ENCODE measurements around the gene USH2A. TPM values are rescaled to one million over a fixed set of nuclear protein-coding genes. Genes with fewer than 3 reads are reported as not detected.

Gene USH2A
- total RNA-seq, 2 donors from 2014 or later = not detected

- Mint-ChIP-seq H3K27me3 (no peaks in the 10 kb centered on the region), H3K27ac (no peak overlapping the region), H3K9me3 (peaks cover 6% of the 10 kb centered on the region), H3K4me1 (ENCODE audit: low read depth in 2 of 2) (no peaks in the 10 kb centered on the region), H3K36me3 (peaks cover 4% of the 10 kb centered on the region), H3K4me3 (no peak overlapping the region)
- DNase-seq (ENCODE audit: low spot score) (no peak), ATAC-seq (no peak)
These were observed 753.3 kb downstream of the USH2A start for GRCh38 chr1:215669806-215670491.

- DNase-seq (ENCODE audit: low spot score) = no peak
- no peaks in the 10 kb centered on the region for H3K4me1 Mint-ChIP-seq (ENCODE audit: low read depth in 2 of 2)
- ATAC-seq = no peak
- H3K9me3 Mint-ChIP-seq = peaks cover 6% of the 10 kb centered on the region
- no peaks in the 10 kb centered on the region for H3K27me3 Mint-ChIP-seq
- peaks cover 4% of the 10 kb centered on the region for H3K36me3 Mint-ChIP-seq
- no peak overlapping the region for H3K27ac Mint-ChIP-seq
- no peak overlapping the region for H3K4me3 Mint-ChIP-seq
These were observed 755.5 kb downstream of the USH2A start for GRCh38 chr1:215667761-215668160.

GRCh38 chr1:215665215-215665614 is 758.0 kb downstream of the USH2A start:
- Mint-ChIP-seq H3K36me3 (no peaks in the 10 kb centered on the region), H3K27ac (no peak overlapping the region), H3K4me1 (ENCODE audit: low read depth in 2 of 2) (no peaks in the 10 kb centered on the region), H3K9me3 (no peaks in the 10 kb centered on the region), H3K4me3 (no peak overlapping the region), H3K27me3 (no peaks in the 10 kb centered on the region)
- ATAC-seq (no peak), DNase-seq (ENCODE audit: low spot score) (no peak)

DNA sequence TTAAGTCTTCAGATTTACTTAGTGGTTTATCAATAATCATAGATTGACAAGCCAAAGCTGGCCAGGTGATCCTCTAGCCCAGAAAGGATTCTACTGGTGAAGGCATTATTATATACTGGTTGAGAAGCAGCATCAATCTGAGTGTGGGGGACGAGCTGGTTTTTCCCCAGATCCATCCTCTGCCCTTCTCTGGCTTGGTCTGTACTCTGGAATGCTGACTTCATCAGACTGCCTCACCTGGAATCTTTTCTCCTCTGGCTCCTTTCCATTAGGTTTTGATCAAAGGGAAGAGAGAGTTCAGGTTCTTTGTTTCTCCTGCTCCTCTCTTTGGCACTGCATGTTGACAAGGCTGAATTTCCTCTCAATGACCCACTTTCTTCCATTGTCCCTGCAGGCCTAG is 762.2 kb downstream of the USH2A start:
- no peaks in the 10 kb centered on the region for H3K4me1 Mint-ChIP-seq (ENCODE audit: low read depth in 2 of 2)
- H3K9me3 Mint-ChIP-seq = no peaks in the 10 kb centered on the region
- H3K4me3 Mint-ChIP-seq = no peak overlapping the region
- H3K27me3 Mint-ChIP-seq = no peaks in the 10 kb centered on the region
- no peak for DNase-seq (ENCODE audit: low spot score)
- H3K27ac Mint-ChIP-seq = no peak overlapping the region
- no peak for ATAC-seq
- H3K36me3 Mint-ChIP-seq = no peaks in the 10 kb centered on the region

- H3K4me1 Mint-ChIP-seq (ENCODE audit: low read depth in 2 of 2) = no peaks in the 10 kb centered on the region
- H3K27ac Mint-ChIP-seq = no peak overlapping the region
- ATAC-seq (no peak), DNase-seq (ENCODE audit: low spot score) (no peak)
- no peaks in the 10 kb centered on the region for H3K9me3 Mint-ChIP-seq
- H3K4me3 Mint-ChIP-seq = no peak overlapping the region
- no peaks in the 10 kb centered on the region for H3K27me3 Mint-ChIP-seq
- no peaks in the 10 kb centered on the region for H3K36me3 Mint-ChIP-seq
These were observed 763.0 kb downstream of the USH2A start for GRCh38 chr1:215660259-215660658.

- Mint-ChIP-seq H3K27me3 (no peaks in the 10 kb centered on the region), H3K4me3 (no peak overlapping the region), H3K27ac (no peak overlapping the region), H3K4me1 (ENCODE audit: low read depth in 2 of 2) (no peaks in the 10 kb centered on the region), H3K9me3 (peaks cover 3% of the 10 kb centered on the region), H3K36me3 (no peaks in the 10 kb centered on the region)
- DNase-seq (ENCODE audit: low spot score) (no peak), ATAC-seq (no peak)
These were observed 766.2 kb downstream of the USH2A start for GRCh38 chr1:215657047-215657446.

DNA sequence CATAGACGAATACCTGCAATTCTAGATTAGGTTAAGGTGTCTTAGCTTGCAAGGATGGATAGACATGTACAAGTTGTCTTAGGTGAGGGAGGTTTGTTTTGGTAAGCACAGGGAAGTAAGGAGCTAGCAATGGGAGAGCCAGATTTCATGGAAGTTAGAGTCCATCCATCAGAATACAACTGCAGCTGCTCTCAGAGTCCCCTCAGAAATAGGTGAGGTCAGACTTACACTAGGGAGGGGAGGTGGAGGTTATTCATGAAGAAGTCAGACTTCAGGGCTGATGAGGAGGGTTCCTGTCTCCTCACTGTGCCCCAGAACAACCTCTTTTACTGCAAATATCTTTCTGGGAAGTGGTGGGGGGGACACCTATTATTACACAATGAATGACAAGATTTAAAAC is 770.9 kb downstream of the USH2A start:
- H3K36me3 Mint-ChIP-seq = no peaks in the 10 kb centered on the region
- peaks cover 3% of the 10 kb centered on the region for H3K9me3 Mint-ChIP-seq
- no peaks in the 10 kb centered on the region for H3K4me1 Mint-ChIP-seq (ENCODE audit: low read depth in 2 of 2)
- H3K27ac Mint-ChIP-seq = no peak overlapping the region
- DNase-seq (ENCODE audit: low spot score) (no peak), ATAC-seq (no peak)
- no peaks in the 10 kb centered on the region for H3K27me3 Mint-ChIP-seq
- no peak overlapping the region for H3K4me3 Mint-ChIP-seq

GRCh38 chr1:215651867-215652266 is 771.4 kb downstream of the USH2A start:
- H3K27ac Mint-ChIP-seq = no peak overlapping the region

DNA sequence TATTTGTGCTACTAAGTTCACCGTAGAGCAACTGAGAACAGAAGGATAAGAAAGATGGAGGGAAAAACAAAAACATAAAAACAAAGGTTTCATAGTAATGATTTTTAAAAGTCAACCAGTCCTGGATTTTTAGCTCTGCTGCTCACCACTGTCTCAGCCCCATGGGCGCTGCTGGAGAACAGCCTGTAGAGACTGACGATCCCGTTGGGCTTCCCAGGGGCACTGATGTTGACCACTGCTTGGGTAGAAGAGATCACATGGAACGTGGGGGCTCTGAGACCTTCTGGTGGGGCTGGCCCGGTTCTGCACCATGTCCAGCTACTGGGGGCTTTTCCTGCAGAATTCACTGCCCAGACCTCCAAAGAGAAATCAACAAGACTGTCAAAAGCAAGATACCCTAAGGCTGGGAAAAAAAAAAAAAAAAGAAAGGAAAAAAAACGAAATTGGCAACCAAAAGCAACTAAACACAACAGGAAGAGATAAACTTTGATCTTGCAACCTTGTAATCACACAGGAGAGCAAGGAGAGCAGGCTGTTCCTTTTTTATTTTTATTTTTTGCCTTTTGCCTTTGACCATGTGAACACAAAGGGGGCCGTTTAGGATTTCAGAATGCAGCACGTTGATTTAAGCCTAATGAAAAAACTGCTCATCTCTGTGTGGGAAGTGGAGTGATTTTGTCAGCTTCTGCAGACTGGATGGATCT is 772.6 kb downstream of the USH2A start:
- Mint-ChIP-seq H3K27ac (no peak overlapping the region), H3K36me3 (no peaks in the 10 kb centered on the region), H3K9me3 (peaks cover 3% of the 10 kb centered on the region)

More at GRCh38 chr1:215651867-215652266, 771.4 kb downstream of the USH2A start:
- DNase-seq (ENCODE audit: low spot score) (no peak), ATAC-seq (no peak)
- peaks cover 3% of the 10 kb centered on the region for H3K9me3 Mint-ChIP-seq
- no peaks in the 10 kb centered on the region for H3K4me1 Mint-ChIP-seq (ENCODE audit: low read depth in 2 of 2)
- no peak overlapping the region for H3K4me3 Mint-ChIP-seq
- no peaks in the 10 kb centered on the region for H3K27me3 Mint-ChIP-seq
- no peaks in the 10 kb centered on the region for H3K36me3 Mint-ChIP-seq

DNA sequence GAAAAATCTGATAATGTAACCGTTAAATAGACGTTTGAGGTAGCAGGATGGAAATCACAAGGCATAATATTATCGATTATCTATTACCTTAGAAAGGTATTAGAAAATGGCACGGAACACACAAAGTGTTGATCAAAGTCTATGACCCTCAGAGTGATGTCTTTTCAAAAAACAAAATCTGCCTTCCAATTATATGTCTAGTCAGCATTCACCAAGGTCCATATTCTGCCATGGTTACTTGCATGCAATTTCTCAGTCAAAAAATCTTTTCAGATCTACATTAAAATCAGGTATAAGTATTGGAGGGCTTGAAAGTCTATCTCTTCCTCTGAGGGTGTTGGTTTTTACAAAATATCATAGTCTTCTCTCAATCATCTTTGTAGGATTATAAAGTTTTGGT is 774.3 kb downstream of the USH2A start:
- no peaks in the 10 kb centered on the region for H3K27me3 Mint-ChIP-seq
- no peak overlapping the region for H3K27ac Mint-ChIP-seq
- no peak for DNase-seq (ENCODE audit: low spot score)
- H3K4me3 Mint-ChIP-seq = no peak overlapping the region
- no peaks in the 10 kb centered on the region for H3K4me1 Mint-ChIP-seq (ENCODE audit: low read depth in 2 of 2)
- peaks cover 15% of the 10 kb centered on the region for H3K9me3 Mint-ChIP-seq
- no peaks in the 10 kb centered on the region for H3K36me3 Mint-ChIP-seq
- no peak for ATAC-seq

More for the DNA sequence above, 772.6 kb downstream of the USH2A start:
- H3K4me1 Mint-ChIP-seq (ENCODE audit: low read depth in 2 of 2) = no peaks in the 10 kb centered on the region
- no peaks in the 10 kb centered on the region for H3K27me3 Mint-ChIP-seq
- ATAC-seq (no peak), DNase-seq (ENCODE audit: low spot score) (no peak)
- no peak overlapping the region for H3K4me3 Mint-ChIP-seq

DNA sequence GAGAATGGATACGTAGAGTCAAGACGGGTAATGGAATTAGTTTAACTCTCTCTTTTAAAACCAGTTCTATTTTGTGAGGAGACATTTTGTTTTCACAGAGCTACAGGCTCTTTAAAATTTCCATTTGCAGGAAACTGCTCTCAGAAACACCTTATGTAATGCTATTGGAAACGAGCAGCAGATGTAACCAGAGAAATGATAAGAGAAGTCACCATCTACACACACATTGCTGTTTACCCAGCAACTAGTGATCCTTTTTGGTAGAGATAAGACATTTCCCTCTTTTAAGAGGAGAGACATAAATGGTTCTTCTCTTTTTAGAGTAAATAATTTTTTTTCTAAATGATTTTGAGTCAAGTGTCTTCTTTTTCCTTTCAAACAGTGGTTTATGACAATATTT is 775.5 kb downstream of the USH2A start:
- no peaks in the 10 kb centered on the region for H3K36me3 Mint-ChIP-seq
- H3K27ac Mint-ChIP-seq = no peak overlapping the region
- H3K4me3 Mint-ChIP-seq = no peak overlapping the region
- ATAC-seq = no peak
- no peak for DNase-seq (ENCODE audit: low spot score)
- H3K27me3 Mint-ChIP-seq = no peaks in the 10 kb centered on the region
- peaks cover 16% of the 10 kb centered on the region for H3K9me3 Mint-ChIP-seq
- no peaks in the 10 kb centered on the region for H3K4me1 Mint-ChIP-seq (ENCODE audit: low read depth in 2 of 2)

DNA sequence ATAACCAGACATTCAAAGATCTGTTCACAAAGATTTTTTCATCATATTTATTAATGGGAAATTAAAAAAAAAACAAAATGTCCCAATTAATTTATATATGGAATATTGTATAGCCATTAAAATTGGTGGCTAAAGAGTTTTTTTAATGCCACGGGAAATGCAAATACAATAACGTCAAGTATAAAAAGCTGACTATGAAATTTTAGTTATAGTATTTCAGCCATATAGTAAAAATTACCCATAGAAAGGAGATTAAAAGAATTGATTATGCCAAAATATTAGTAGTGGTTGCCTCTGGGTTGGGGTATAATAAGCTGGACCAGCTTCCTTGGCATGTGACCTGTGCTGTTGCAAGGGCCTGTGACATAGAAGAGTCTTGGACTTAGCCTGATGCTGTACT is 777.4 kb downstream of the USH2A start:
- Mint-ChIP-seq H3K36me3 (no peaks in the 10 kb centered on the region), H3K27me3 (no peaks in the 10 kb centered on the region), H3K9me3 (peaks cover 13% of the 10 kb centered on the region), H3K27ac (no peak overlapping the region), H3K4me3 (no peak overlapping the region), H3K4me1 (ENCODE audit: low read depth in 2 of 2) (no peaks in the 10 kb centered on the region)
- no peak for ATAC-seq
- no peak for DNase-seq (ENCODE audit: low spot score)

DNA sequence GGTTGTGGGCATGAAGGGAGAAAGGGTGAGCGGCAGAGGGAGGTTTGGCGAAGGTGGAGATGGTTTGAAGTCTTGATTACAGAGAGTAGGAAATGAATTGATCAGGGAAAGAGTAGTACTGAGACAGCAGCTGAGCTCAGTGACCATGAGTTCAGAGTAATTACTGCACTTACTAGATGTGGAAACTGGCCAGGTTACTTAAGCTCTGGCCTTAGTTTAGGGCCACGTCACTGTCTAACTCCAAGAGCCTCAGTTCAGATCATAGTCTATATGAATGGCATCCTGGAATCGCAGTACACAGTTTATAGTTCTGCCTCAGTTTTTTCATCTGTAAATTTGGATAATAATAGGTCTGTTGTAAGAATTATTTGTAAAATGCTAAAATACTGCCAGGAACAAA is 778.1 kb downstream of the USH2A start:
- Mint-ChIP-seq H3K36me3 (no peaks in the 10 kb centered on the region), H3K27me3 (no peaks in the 10 kb centered on the region), H3K4me3 (no peak overlapping the region), H3K27ac (no peak overlapping the region), H3K9me3 (peaks cover 13% of the 10 kb centered on the region), H3K4me1 (ENCODE audit: low read depth in 2 of 2) (no peaks in the 10 kb centered on the region)
- ATAC-seq = no peak
- no peak for DNase-seq (ENCODE audit: low spot score)

DNA sequence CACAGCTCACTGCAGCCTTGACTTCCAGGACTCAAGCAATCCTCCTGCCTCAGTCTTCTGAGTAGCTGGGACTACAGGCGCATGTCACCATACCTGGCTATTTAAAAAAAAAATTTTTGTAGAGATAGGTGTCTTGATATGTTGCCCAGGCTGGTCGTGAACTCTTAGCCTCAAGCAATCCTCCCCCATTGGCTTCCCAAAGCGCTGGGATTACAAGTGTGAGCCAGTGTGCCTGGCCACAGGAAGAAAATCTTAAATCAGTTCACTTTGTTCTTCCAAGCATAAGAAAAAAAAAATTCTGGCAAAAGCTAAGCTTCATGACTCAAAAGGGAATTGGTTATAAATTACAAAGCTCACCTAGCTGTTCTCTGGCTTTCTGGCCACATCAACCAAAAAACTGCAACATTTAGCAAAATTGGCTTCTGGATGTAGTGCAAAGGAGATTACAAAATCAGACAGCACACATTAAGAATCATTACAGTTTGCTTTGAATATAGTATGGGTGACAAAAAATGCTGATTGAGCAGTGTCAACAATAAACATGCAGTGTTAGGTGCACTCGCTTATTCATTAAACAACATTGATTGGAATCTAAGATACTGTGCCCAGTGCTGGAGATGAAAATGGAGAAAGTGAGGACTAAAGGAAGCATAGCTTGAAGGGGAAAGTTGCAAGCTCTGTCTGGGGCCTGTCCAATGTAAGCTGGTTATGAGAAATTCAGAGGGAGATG is 779.5 kb downstream of the USH2A start:
- H3K4me1 Mint-ChIP-seq (ENCODE audit: low read depth in 2 of 2) = no peaks in the 10 kb centered on the region
- ATAC-seq (no peak), DNase-seq (ENCODE audit: low spot score) (no peak)
- H3K9me3 Mint-ChIP-seq = peaks cover 13% of the 10 kb centered on the region
- no peak overlapping the region for H3K27ac Mint-ChIP-seq
- H3K36me3 Mint-ChIP-seq = no peaks in the 10 kb centered on the region
- H3K4me3 Mint-ChIP-seq = no peak overlapping the region
- no peaks in the 10 kb centered on the region for H3K27me3 Mint-ChIP-seq
